ENCODE results near the gene NLRC5.

The NLRC5 gene

DNA sequence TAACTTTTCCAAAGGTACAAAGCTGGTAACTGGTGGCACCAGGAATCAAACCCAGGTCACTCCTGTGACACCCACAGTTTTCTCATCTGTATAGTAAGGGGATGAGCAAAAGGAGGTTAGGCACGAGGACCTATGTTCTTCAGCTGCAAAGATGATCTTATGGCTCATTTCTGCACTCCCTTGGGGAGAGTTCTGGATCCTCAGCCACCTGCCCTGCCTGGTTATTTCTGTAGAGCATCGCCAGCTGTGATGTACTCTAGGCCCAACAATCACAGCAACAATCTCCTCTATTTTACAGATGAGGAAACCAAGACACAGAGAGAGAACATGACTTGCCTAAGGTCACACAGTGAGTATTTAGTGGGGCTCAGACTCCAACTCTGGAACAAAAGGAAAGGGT lies 97.6 kb downstream of the NLRC5 start:
- Histone ChIP-seq H2AK5ac (ENCODE audit: low read depth, low read length) (no peak overlapping the region), H3K4me2 (ENCODE audit: insufficient read depth, low read length, poor library complexity, severe bottlenecking) (no peak overlapping the region), H2BK120ac (ENCODE audit: low read depth, low read length) (no peak overlapping the region), H3K4ac (ENCODE audit: low read length) (no peak overlapping the region), H4K8ac (ENCODE audit: low read depth, low read length) (no peak overlapping the region), H3K23ac (ENCODE audit: low read depth, low read length, poor library complexity) (no peak overlapping the region), H3K36me3 (replicated peaks in 1 of 2; ENCODE audit: control insufficient read depth in 2 of 2, insufficient read depth in 2 of 2, low read length in 2 of 2) (no peaks in the 10 kb centered on the region), H3K9ac (ENCODE audit: low read depth, low read length, poor library complexity) (no peak overlapping the region), H3K79me1 (ENCODE audit: low read depth, low read length) (no peaks in the 10 kb centered on the region), H3K27me3 (ENCODE audit: control insufficient read depth in 3 of 3, insufficient read depth in 3 of 3, low read depth in 1 of 3, low read length in 3 of 3) (peaks cover 0 to 10% (median 0%) of the 10 kb centered on the region in 3 experiments), H3K18ac (ENCODE audit: low read length) (no peak overlapping the region), H3K4me3 (ENCODE audit: low read length in 2 of 2) (no peak overlapping the region), H2BK15ac (ENCODE audit: low read length) (no peak overlapping the region), H3K14ac (ENCODE audit: low read length) (no peak overlapping the region), H2AFZ (ENCODE audit: low read length) (no peak overlapping the region), H4K91ac (ENCODE audit: low read depth, low read length, poor library complexity) (no peak overlapping the region), H3K9me3 (replicated peaks in 1 of 2; ENCODE audit: control insufficient read depth in 2 of 2, insufficient read depth in 1 of 2, low read depth in 1 of 2, low read length in 2 of 2) (peaks cover 0 to 3% of the 10 kb centered on the region in 2 donors), H3K27ac (replicated peaks; ENCODE audit: low read length) (no peak overlapping the region), H2BK12ac (ENCODE audit: low read length) (no peak overlapping the region), H2BK5ac (ENCODE audit: low read length) (no peak overlapping the region), H3K4me1 (ENCODE audit: control insufficient read depth in 2 of 2, insufficient read depth in 1 of 2, low read depth in 1 of 2, low read length in 2 of 2) (peaks cover 5 to 12% of the 10 kb centered on the region in 2 donors)
- no peak for DNase-seq (ENCODE audit: low spot score)
- WGBS, 2 donors (ENCODE audit: extremely low coverage in 2 of 2, insufficient read length in 2 of 2, insufficient replicate concordance in 1 of 2): no CpG with 5 or more reads among the region's 2 CpGs

DNA sequence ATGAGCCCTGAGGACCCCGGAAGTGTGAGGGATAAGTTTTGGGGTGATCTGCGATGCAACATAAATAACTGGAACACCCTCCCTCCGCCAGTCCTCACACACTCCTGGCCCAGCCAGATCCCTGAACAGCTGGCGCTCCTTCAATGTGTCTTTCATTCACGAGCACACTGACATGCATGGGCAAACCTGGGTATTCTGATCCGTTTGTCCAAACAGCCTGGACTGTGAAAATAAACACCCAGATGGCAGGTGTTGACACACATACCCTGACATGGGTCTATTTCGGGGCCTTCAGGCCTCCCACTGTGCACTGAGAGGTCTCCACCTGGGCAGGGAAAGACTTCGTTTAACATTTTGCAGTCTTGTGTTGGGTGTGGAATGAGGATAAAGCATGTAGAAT lies 100.0 kb downstream of the NLRC5 start:
- Histone ChIP-seq H3K79me1 (ENCODE audit: low read depth, low read length) (no peaks in the 10 kb centered on the region), H2AK5ac (ENCODE audit: low read depth, low read length) (no peak overlapping the region), H3K9me3 (replicated peaks in 1 of 2; ENCODE audit: control insufficient read depth in 2 of 2, insufficient read depth in 1 of 2, low read depth in 1 of 2, low read length in 2 of 2) (peaks cover 0 to 3% of the 10 kb centered on the region in 2 donors), H3K14ac (ENCODE audit: low read length) (no peak overlapping the region), H2BK120ac (ENCODE audit: low read depth, low read length) (no peak overlapping the region), H3K4me3 (ENCODE audit: low read length in 2 of 2) (no peak overlapping the region), H2BK15ac (ENCODE audit: low read length) (no peak overlapping the region), H3K27me3 (ENCODE audit: control insufficient read depth in 3 of 3, insufficient read depth in 3 of 3, low read depth in 1 of 3, low read length in 3 of 3) (peaks cover 0 to 13% (median 0%) of the 10 kb centered on the region in 3 experiments), H3K23ac (ENCODE audit: low read depth, low read length, poor library complexity) (no peak overlapping the region), H2BK5ac (ENCODE audit: low read length) (no peak overlapping the region), H2AFZ (ENCODE audit: low read length) (no peak overlapping the region), H3K9ac (ENCODE audit: low read depth, low read length, poor library complexity) (no peak overlapping the region), H3K4me2 (ENCODE audit: insufficient read depth, low read length, poor library complexity, severe bottlenecking) (no peak overlapping the region), H3K4ac (ENCODE audit: low read length) (no peak overlapping the region), H3K18ac (ENCODE audit: low read length) (no peak overlapping the region), H4K91ac (ENCODE audit: low read depth, low read length, poor library complexity) (no peak overlapping the region), H4K8ac (ENCODE audit: low read depth, low read length) (no peak overlapping the region), H3K27ac (replicated peaks; ENCODE audit: low read length) (no peak overlapping the region), H2BK12ac (ENCODE audit: low read length) (no peak overlapping the region), H3K36me3 (replicated peaks in 1 of 2; ENCODE audit: control insufficient read depth in 2 of 2, insufficient read depth in 2 of 2, low read length in 2 of 2) (peaks cover 0 to 6% of the 10 kb centered on the region in 2 donors), H3K4me1 (ENCODE audit: control insufficient read depth in 2 of 2, insufficient read depth in 1 of 2, low read depth in 1 of 2, low read length in 2 of 2) (peaks cover 8 to 18% of the 10 kb centered on the region in 2 donors)
- DNase-seq (ENCODE audit: low spot score): no peak
- WGBS, 2 donors (ENCODE audit: extremely low coverage in 2 of 2, insufficient read length in 2 of 2, insufficient replicate concordance in 1 of 2): no CpG with 5 or more reads among the region's 8 CpGs

DNA sequence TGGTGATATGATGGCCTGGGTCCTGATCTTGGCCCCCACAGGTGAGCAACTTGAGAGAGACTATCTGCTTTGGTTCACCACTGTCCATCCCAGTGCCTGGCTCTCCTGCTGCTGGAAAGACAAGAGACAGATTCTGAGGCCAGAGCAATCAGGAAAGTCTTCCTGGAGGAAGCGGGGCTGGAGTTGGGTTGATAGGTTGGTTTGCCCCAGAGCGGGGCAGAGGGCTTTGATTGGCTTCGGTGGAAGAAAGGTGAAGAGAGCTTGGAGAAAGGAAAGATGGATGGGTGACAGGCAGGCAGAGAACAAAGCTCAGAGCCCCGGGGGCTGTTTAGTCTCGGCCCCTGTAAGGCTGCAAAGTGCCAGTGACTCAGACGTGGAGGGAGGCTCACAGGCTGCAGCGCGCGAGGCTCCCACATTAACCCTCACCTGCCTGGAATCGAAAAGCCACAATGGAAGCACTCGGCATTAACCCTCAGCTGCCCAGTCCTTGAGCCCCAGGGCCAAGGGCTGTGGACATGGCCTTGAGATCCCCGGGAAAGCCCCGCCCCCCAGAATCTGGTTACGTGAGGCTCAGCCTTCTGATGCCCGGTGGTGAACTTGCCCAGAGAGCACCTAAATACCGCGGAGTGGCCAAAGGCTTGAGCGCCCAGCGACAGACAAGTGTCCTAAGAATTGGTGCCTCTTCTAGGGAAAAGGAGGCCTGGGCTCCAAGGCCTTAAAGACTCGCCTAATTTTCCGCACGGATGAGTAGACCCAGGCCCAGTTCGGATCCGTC lies 102.0 kb downstream of the NLRC5 start:
- H3K18ac ChIP-seq (ENCODE audit: low read length): peak overlapping the region; percentile 16
- H2BK12ac ChIP-seq (ENCODE audit: low read length): no peak overlapping the region
- H2AFZ ChIP-seq (ENCODE audit: low read length): peak overlapping the region; percentile 99
- peaks cover 0 to 13% (median 0%) of the 10 kb centered on the region in 3 experiments for H3K27me3 ChIP-seq (ENCODE audit: control insufficient read depth in 3 of 3, insufficient read depth in 3 of 3, low read depth in 1 of 3, low read length in 3 of 3)
- no peak for DNase-seq (ENCODE audit: low spot score)
- H2BK5ac ChIP-seq (ENCODE audit: low read length): no peak overlapping the region
- H3K4me1 ChIP-seq (ENCODE audit: control insufficient read depth in 2 of 2, insufficient read depth in 1 of 2, low read depth in 1 of 2, low read length in 2 of 2): peaks cover 8 to 18% of the 10 kb centered on the region in 2 donors
- H3K23ac ChIP-seq (ENCODE audit: low read depth, low read length, poor library complexity): no peak overlapping the region
- peaks cover 0 to 3% of the 10 kb centered on the region in 2 donors for H3K9me3 ChIP-seq (replicated peaks in 1 of 2; ENCODE audit: control insufficient read depth in 2 of 2, insufficient read depth in 1 of 2, low read depth in 1 of 2, low read length in 2 of 2)
- peak overlapping the region; percentile 69 for H3K4me2 ChIP-seq (ENCODE audit: insufficient read depth, low read length, poor library complexity, severe bottlenecking)
- peak overlapping the region; percentile 45 for H3K9ac ChIP-seq (ENCODE audit: low read depth, low read length, poor library complexity)
- H3K4ac ChIP-seq (ENCODE audit: low read length): no peak overlapping the region
- H2AK5ac ChIP-seq (ENCODE audit: low read depth, low read length): peak overlapping the region; percentile 59
- no peak overlapping the region for H4K91ac ChIP-seq (ENCODE audit: low read depth, low read length, poor library complexity)
- H3K14ac ChIP-seq (ENCODE audit: low read length): no peak overlapping the region
- no peak overlapping the region for H2BK120ac ChIP-seq (ENCODE audit: low read depth, low read length)
- peak overlapping the region; percentile 78 to 89 for H3K4me3 ChIP-seq (ENCODE audit: low read length in 2 of 2)
- no peak overlapping the region for H4K8ac ChIP-seq (ENCODE audit: low read depth, low read length)
- WGBS, 2 donors (ENCODE audit: extremely low coverage in 2 of 2, insufficient read length in 2 of 2, insufficient replicate concordance in 1 of 2): no CpG with 5 or more reads among the region's 24 CpGs
- H2BK15ac ChIP-seq (ENCODE audit: low read length): no peak overlapping the region
- H3K79me1 ChIP-seq (ENCODE audit: low read depth, low read length): no peaks in the 10 kb centered on the region
- H3K27ac ChIP-seq (replicated peaks; ENCODE audit: low read length): no peak overlapping the region
- peaks cover 0 to 11% of the 10 kb centered on the region in 2 donors for H3K36me3 ChIP-seq (replicated peaks in 1 of 2; ENCODE audit: control insufficient read depth in 2 of 2, insufficient read depth in 2 of 2, low read length in 2 of 2)

DNA sequence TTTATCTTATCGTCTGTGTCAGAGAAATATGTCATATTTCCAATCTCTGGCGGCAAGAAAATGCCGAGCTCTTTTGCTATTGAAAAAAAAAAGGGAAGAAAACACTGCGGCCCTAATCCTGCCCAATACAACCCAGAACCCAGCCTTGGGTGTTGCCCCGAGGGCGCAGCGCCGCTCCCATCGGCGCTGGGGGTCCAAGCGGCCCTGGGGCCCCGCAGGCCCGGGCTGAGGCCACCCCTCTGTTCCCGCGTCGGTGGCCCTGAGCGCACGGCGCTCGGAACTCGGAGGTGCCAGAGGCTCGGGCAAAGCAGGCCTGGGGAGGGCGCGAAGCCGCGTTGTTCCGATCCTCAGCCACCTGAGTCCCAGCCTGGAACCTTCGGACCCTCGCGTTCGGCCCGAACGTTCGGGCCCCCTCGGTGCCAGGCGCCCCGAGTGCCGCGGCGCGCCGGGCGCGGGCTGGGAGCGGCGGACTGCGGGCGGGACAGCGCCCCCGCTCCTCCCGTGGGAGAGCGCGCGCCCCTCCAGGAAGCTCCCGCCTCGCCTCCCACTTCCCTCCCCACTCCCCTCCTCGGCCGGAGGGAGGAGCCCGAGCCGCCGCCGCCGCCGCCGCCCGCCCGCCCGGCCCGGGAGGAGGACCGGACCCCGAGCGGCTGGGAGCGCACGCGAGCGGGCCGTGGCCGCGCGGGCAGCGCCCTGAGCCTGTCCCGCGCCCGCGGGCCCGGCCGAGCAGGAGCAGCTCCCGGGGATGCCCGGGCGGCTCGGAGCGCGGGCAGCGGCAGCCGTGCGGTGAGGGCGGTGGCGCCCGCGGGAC lies 102.8 kb downstream of the NLRC5 start, which contains the start of gene CPNE2:
CPNE2 (plus strand) TSS at position 609 of the 811 bp plus-strand sequence. CDS start 18,160 bp downstream, outside the sequence.
- H3K18ac ChIP-seq (ENCODE audit: low read length): peak within 1 kb of the TSS; percentile 96
- H2AK5ac ChIP-seq (ENCODE audit: low read depth, low read length): peak within 1 kb of the TSS; percentile 59
- H3K27me3 ChIP-seq (ENCODE audit: control insufficient read depth in 3 of 3, insufficient read depth in 3 of 3, low read depth in 1 of 3, low read length in 3 of 3): peaks cover 0 to 13% (median 0%) of the 10 kb centered on the region in 3 experiments
- H3K79me1 ChIP-seq (ENCODE audit: low read depth, low read length): no peaks in the 10 kb centered on the region
- H3K4me3 ChIP-seq (ENCODE audit: low read length in 2 of 2): peak within 1 kb of the TSS; percentile 78 to 95
- peaks cover 0 to 18% of the 10 kb centered on the region in 2 donors for H3K36me3 ChIP-seq (replicated peaks in 1 of 2; ENCODE audit: control insufficient read depth in 2 of 2, insufficient read depth in 2 of 2, low read length in 2 of 2)
- peak; percentile 45 for DNase-seq (ENCODE audit: low spot score)
- no peak within 1 kb of the TSS for H3K27ac ChIP-seq (replicated peaks; ENCODE audit: low read length)
- H3K23ac ChIP-seq (ENCODE audit: low read depth, low read length, poor library complexity): peak within 1 kb of the TSS; percentile 74
- H2BK5ac ChIP-seq (ENCODE audit: low read length): no peak within 1 kb of the TSS
- H2BK12ac ChIP-seq (ENCODE audit: low read length): no peak within 1 kb of the TSS
- H2BK120ac ChIP-seq (ENCODE audit: low read depth, low read length): peak within 1 kb of the TSS; percentile 32
- no peak within 1 kb of the TSS for H3K14ac ChIP-seq (ENCODE audit: low read length)
- peaks cover 0 to 3% of the 10 kb centered on the region in 2 donors for H3K9me3 ChIP-seq (replicated peaks in 1 of 2; ENCODE audit: control insufficient read depth in 2 of 2, insufficient read depth in 1 of 2, low read depth in 1 of 2, low read length in 2 of 2)
- peak within 1 kb of the TSS; percentile 99 for H2AFZ ChIP-seq (ENCODE audit: low read length)
- H3K4me1 ChIP-seq (ENCODE audit: control insufficient read depth in 2 of 2, insufficient read depth in 1 of 2, low read depth in 1 of 2, low read length in 2 of 2): peaks cover 8 to 18% of the 10 kb centered on the region in 2 donors
- no CpG with 5 or more reads among the region's 100 CpGs for WGBS, 2 donors (ENCODE audit: extremely low coverage in 2 of 2, insufficient read length in 2 of 2, insufficient replicate concordance in 1 of 2)
- H3K4ac ChIP-seq (ENCODE audit: low read length): no peak within 1 kb of the TSS
- peak within 1 kb of the TSS; percentile 69 for H3K4me2 ChIP-seq (ENCODE audit: insufficient read depth, low read length, poor library complexity, severe bottlenecking)
- no peak within 1 kb of the TSS for H4K91ac ChIP-seq (ENCODE audit: low read depth, low read length, poor library complexity)
- H3K9ac ChIP-seq (ENCODE audit: low read depth, low read length, poor library complexity): peak within 1 kb of the TSS; percentile 93
- no peak within 1 kb of the TSS for H2BK15ac ChIP-seq (ENCODE audit: low read length)
- no peak within 1 kb of the TSS for H4K8ac ChIP-seq (ENCODE audit: low read depth, low read length)
